Jurkat, Clone E6-1 (cell line): ENCODE results near the gene IDH2.
A peak's percentile ranks its signal among the peaks of the same experiment; 100 is the strongest.
"Not testable (repeated sequence)": the region's sequence is repeated elsewhere in the genome, so short reads cannot be mapped to it uniquely, and the experiment has no call there.

Experiments
- DNase-seq: peaks from one replicate; pipeline ENCODE4 v3.0.0-alpha.2; 2011; ENCODE audit warnings: low read depth, low spot score
- H3K4me3 ChIP-seq: 2 replicates; pipeline ENCODE4 v1.5.1; 2011; ENCODE audit warnings: mild to moderate bottlenecking, low read length, control low read depth, moderate library complexity

IDH2 gene

DNA sequence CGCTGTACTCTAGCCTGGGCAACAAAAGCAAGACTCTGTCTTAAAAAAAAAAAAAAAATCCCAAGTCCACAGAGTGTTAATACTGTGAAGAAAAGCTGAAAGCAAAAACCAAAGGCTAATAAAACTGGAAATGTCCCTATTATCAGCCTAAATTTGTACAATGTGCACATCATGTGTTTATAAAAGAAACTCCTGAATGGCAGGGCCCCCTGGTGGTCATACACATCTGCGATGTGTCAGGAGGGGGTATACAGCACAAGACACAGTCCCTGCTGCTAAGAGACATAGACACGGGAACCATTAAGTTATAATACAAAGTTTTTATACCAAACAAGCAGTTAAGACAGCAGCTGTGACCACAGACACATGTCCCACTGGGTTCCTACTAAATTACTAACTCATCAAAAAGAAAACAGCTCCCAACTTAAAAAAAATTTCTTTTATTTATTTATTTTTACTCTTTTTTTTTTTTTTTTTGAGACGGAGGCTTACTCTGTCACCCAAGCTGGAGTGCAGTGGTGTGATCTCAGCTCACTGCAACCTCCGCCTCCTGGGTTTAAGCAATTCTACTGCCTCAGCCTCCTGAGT is 31.0 kb downstream of the IDH2 start:
- DNase-seq = peak; percentile 82
- no peak overlapping the region for H3K4me3 ChIP-seq

DNA sequence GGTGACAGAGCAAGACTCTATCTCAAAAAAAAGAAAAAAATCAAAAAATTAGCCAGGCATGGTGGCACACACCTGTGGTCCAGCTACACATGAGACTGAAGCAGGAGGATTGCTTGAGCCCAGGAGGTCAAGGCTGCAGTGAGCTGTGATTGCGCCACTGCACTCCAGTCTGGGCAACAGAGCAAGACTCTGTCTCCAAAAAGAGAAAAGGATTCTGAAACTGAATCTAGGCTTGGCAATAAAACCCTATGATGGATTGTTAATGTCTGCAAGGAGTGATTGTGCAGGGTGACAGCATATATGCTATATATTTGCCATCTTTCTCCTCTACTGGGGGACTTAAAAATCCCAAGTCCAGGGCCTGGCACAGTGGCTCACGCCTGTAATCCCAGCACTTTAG is 31.6 kb downstream of the IDH2 start:
- not testable (repeated sequence) for DNase-seq

DNA sequence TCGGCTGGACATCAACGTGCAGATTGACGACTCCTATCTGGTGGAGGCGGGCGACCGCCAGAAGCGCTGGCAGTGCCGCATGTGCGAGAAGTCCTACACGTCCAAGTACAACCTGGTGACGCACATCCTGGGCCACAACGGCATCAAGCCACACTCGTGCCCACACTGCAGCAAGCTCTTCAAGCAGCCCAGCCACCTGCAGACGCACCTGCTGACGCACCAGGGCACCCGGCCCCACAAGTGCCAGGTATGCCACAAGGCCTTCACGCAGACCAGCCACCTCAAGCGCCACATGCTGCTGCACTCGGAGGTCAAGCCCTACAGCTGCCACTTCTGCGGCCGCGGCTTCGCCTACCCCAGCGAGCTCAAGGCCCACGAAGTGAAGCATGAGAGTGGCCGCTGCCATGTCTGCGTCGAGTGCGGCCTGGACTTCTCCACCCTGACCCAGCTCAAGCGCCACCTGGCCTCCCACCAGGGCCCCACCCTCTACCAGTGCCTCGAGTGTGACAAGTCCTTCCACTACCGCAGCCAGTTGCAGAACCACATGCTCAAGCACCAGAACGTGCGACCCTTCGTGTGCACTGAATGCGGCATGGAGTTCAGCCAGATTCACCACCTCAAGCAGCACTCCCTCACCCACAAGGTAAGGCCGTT is 34.2 kb downstream of the IDH2 start:
- DNase-seq = no peak
- no peak overlapping the region for H3K4me3 ChIP-seq

More for the DNA sequence above, 31.6 kb downstream of the IDH2 start:
- H3K4me3 ChIP-seq = not testable (repeated sequence)

DNA sequence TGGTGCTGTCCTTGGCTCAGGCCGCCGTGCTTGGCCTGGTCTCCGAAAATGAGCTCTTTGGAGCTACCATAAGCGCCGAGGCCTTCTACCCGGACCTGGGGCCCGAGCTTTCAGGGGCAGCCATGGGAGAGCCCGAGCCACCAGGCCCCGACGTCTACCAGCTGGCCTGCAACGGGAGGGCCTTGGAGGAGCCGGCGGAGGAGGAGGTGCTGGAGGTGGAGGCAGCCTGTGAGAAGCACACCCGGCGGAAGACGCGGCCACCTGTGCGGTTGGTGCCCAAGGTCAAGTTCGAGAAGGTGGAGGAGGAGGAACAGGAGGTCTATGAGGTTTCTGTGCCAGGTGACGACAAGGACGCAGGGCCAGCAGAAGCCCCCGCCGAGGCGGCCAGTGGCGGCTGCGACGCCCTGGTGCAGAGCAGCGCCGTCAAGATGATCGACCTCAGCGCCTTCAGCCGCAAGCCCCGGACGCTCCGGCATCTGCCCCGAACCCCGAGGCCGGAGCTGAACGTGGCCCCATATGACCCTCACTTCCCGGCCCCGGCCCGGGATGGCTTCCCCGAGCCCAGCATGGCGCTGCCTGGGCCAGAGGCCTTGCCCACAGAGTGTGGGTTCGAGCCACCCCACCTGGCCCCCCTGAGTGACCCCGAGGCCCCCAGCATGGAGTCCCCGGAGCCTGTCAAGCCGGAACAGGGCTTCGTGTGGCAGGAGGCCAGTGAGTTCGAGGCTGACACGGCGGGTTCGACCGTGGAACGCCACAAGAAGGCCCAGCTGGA is 34.9 kb downstream of the IDH2 start:
- H3K4me3 ChIP-seq = no peak overlapping the region
- DNase-seq = no peak

DNA sequence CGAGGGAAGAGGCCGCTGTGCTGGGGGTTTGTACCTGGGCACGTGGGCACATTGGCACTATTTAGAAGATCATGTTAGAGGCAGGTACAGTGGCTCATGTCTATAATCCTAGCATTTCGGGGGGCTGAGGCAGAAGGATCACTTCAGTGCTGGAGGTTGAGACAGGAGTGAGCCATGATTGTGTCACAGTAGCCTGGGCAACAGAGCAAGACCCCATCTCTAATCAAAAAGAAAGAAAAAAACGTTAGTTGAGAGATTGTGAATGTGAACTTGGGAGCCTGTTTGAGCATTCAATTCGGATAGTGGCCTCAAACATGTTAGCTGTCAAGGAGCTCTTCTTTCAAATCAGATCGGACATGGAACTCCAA is 36.6 kb downstream of the IDH2 start:
- no peak overlapping the region for H3K4me3 ChIP-seq
- no peak for DNase-seq

DNA sequence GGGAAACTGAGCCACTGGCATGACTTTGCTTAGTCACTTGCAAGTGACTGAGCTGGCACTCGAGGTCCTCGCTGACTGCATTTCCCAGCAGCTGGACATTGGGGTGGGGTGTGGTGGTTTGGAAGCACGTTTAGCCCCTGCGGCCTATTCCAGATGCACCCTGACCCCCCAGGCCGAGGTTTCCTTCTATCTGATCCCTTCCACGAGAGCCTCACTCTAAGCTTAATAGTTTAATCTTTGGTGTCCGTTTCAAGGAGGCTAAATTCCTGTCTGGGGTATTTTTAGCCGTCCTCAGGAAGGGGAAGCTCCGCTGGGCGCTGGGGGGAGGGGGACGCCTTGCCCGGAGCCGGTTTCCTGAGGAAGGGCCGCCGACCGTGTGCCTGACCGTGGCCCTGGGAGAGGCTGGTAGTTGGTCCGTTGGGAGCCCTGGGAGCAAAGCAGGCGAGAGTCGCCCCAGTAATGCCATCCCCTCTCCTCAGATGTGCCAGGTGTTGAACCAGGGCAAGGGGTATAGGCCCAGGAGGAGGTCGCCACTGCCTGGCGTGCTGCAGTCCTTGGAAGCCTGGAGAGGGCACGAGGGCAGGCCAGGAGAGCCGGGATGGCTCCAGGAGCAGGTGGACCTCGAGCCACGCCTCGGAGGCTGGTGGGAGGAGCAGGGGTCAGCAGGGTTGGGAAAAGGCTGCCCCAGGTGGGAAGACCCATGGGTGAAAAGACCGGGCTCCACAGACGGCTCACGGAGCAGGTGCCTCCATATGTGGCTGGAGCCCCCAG is 37.2 kb downstream of the IDH2 start:
- no peak overlapping the region for H3K4me3 ChIP-seq
- no peak for DNase-seq

DNA sequence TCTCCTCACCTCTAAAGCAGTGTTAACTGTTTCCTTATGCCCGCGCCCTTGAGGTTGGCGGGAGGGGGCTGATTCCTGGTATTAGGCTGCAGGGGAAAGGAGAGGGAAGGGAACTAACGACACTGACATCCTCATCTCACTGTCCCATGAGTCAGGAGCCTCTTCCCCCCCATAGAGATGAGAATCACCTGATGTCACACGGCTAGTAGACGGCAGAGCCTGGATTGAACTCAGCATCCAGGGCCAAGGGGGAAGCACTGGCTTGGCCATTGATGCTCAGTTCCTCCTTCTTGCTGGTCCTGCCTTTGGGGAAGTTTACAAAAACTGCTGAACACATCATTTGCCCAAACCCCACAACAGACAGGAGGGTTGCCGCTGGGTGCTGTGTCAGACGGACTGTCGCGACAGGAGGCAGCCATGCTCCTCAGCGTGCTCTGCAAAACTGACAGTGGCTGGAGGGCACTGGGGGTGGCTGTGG is 38.5 kb downstream of the IDH2 start:
- H3K4me3 ChIP-seq = no peak overlapping the region
- DNase-seq = no peak

DNA sequence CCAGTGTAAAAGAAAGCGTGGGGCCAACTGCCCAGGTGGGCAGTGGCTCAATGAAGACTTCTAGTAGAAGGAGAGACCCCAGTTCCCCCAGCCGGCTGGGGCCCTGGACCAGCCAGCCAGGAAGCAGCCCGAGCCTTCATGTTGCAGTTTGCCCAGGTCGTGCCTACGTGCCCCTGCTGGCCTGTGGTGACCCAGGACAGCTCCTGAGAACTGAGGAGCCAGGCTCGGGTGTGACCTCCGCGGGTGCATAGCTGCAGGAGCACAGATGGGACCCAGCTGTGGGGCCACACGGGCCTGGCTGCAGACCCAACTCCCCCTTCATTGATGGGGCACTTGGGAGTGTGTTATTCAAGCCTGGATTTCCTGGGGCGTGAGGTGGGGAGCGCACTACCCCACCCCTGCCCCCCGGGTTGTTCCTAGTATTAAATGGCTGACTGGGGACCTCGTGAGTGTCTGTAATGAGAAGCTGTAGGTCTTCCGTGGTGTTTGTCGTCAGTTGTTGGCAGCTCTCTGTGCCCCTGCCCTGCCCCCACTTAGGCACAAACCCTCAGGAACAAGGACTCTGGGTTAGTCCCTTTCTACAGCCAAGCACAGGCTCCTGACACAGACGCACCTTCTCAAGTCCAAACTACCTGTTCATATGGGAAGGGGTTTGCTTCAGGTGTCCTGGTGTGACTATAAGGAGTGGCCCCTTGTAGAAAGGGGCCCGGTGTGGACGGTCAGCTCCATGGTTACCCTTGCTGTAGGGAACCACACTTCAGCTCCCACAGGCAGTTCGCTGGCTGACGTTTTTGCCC is 39.1 kb downstream of the IDH2 start:
- DNase-seq = no peak
- no peak overlapping the region for H3K4me3 ChIP-seq

DNA sequence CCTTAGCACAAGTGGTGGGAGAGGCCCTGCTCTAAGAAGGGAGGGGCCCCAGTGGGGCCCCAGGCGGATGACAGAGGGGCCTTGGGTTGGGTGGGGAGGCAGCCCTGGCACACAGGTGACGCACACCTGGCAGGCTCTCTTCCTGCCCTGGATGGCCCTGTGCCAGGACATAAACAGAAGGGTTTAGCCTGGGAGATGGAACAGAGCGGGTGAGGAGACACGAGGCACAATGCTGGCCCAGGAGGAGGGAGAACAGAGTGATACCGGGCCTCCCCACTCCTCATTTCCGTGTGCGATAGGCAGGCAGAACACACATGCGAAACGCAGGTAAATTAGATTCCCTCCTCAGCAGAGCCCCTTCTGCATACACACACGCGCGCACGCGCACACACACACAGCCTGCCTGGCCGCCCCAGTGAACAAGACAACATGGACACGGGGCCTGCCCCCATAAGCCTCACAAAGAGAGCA is 39.8 kb downstream of the IDH2 start:
- no peak overlapping the region for H3K4me3 ChIP-seq
- no peak for DNase-seq

DNA sequence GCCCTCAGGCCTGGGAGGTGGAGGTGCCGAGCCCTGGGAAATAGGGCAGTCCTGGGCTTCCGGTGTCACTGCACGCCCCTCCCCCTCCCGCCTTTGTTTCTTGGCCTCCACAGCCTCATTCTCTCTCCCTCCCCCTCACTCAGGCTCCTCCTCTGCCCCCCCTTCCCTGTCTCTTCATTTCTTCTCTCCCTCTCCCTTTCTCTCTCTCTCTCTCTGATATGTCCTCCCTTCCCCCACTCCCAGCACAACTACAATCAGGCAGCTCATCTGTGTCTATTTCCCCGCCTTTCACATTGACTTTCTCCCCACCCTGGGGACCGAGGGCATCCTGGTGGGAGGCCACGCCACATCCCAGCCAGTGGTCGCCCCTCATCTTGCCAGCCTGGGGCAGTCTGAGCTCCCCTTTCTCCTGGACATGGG is 40.2 kb downstream of the IDH2 start:
- H3K4me3 ChIP-seq = no peak overlapping the region
- DNase-seq = peak; percentile 60

DNA sequence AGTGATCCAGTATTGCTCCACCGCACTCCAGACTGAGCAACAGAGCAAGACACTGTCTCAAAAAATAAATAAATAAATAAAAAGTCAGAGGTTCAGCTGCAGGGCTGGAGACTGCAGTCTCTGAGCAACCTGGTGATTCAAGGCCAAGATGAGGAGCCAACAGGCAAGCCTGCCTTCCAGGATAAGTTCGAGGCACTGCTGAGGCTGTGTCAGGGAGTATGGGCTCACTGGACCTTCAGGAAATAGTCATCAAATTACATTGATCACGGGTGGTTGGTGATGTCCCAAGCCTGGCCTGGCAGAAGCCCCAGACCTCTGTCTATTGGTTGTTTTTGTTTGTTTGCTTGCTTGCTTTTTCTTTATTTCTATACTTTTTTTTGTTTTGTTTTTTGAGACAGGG is 41.5 kb downstream of the IDH2 start:
- DNase-seq = no peak
- no peak overlapping the region for H3K4me3 ChIP-seq

DNA sequence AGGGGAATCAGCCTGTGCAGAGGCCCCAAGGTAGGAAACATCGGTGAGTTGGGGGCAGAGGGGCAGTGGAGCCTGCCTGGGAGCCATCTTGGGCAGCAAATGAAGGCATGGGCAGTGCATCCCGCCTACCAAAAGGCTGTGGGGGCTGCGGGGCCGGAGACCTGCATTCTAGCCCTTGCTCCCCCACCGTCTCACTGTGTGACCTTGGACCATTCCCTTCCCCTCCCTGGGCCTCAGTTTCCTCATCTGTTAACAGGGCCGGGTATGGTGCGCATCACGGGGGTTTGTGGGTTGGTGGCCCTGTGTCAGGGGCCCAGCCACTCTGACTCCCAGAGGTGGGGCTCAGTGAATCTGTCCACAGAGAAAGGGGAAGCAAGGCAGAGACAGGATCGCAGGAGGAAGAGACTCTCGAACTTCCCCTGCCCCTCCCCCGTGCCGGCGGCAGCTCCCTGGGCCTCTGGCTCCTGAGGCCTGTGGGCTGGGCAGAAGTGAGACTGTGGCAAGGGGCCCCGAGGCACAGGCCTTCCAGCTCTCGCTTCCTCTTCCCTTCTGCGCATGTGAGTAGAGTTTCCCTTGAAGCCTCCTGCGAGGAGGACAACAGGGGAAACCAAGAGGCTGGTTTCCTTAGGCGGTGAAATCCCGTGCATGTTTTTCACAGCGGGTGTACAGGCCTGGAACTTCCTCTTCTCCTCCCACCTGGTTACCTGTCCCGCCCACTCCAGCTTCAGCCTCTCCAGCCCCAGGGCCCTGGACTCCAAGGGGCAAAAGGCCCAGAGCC is 42.9 kb downstream of the IDH2 start:
- peak overlapping the region; percentile 24 for H3K4me3 ChIP-seq
- peak; percentile 84 for DNase-seq

DNA sequence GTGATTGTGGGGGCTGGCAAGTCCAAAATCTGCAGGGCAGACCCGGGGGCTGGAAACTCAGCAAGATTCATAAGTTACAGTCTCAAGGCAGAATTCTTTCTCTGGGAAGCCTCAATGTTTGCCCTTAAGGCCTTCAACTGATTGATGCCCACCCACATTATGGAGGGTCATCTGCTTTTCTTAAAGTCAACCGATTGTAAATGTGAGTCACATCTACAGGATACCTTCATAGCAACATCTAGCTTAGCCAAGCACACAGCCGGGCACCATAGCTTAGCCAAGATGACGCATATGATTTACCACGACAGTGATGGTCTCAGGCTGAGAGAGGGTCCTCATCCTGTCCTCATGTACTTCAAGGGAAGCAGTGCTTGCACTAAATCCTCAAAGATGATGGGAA is 43.5 kb downstream of the IDH2 start:
- no peak for DNase-seq
- no peak overlapping the region for H3K4me3 ChIP-seq

DNA sequence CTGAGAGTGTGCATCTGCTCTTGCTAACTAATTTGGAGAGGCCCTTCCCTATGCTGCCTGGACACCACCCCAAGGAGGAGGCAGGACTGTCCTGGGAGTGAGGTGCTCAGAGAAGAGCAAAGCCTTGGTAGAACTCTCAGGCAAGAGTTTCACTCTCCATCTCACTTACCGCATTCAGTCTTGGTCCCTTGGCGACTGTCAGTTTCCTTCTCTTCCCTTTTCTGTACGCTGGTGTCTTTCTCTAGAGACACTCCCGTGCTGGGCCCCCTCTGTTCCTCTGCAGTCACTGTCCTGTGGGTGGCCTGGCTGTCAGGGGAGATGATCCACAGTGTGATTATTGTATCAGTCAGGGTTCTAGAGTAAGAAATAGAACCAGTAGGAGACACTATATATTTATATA is 44.0 kb downstream of the IDH2 start:
- H3K4me3 ChIP-seq = no peak overlapping the region
- no peak for DNase-seq

DNA sequence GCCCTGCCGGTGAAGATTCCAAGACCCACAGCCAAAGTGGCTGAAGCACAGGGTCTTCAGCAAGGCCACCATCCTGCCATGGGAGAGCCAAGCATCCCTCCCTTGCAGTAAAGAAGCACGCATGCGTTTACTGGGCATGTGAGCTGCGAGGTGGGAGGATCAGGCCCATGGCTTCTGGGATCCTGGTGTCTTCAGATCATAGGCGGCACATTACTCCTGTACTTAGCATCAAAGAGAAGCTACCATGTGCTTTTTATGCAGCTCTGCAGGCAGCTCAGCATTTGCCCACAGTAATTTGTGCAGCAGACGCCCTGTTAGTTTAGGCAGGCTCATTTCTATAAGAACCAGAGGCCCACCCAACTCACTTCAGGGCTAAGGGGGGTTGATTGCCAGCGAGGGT is 45.7 kb downstream of the IDH2 start:
- no peak overlapping the region for H3K4me3 ChIP-seq
- no peak for DNase-seq

DNA sequence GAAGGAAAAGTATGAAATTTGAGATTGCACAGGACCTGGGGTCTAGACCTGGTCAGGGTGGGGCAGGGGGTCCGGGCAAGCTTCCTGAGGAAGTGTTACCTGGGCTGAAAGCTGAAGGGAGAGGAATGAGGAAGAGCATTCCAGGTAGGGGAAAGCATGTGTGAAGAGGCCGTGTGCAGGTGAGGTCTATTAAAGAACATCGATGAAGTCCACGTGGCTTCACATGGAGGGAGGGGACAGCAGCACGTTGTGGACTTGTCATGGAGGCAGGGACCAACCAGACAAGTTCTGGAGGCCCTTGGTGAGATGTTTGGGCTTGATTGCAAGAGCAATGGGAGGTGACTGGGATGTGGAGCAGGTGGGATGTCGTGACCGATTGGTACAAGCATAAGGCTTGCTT is 47.1 kb downstream of the IDH2 start:
- no peak overlapping the region for H3K4me3 ChIP-seq
- DNase-seq = no peak

DNA sequence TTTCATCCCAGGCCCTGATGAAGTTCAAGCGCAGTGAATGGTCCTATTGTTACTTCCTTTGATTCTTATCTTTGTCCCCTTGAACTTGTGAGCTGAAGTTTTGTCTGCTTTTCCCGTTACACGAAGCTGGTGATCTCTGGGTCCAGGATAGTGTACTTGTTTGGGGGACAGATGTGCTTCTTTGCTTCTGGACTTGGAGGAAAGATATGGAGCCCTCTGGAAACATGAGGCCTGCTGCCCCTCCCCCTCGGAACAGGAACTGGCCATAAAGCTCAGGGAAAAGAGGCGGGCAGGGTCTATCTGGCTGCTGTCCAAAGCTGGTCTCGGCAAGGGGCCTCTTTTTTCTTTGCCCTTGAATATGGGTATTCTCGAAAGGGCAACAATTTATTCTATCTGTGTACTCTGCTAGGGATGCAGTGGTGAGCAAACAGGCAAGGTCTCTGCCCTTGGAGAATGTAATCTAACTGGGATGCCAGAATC is 47.6 kb downstream of the IDH2 start:
- no peak for DNase-seq
- no peak overlapping the region for H3K4me3 ChIP-seq
